ENCODE data around the gene RBBP8NL. TPM values are rescaled to one million over a fixed set of nuclear protein-coding genes. Genes with fewer than 3 reads are reported as not detected.

RBBP8NL gene
- total and polyA plus RNA-seq, 9 of the 15 experiments (the other 6 are each of a cell fraction or from before 2014, with no cell fraction given), result not detected

GRCh38 chr20:62387219-62387913 lies 40.0 kb downstream of the RBBP8NL start:
- WGBS (ENCODE audit: insufficient coverage, low coverage, missing lambda C conversion rate), result under 1% methylated on average over 34 of the region's 47 CpGs
- H2AFZ ChIP-seq (ENCODE audit: low read depth, low read length), result 0 out of 2 replicates have a peak overlapping the region, but pooled peaks have one; percentile 7
- CTCF ChIA-PET (ENCODE audit: low intra/inter-chr PET ratio), result interaction anchor here (1.9 kb wide), 1 partner anchor 85 kb away, joined by 7 read pairs; the partner anchor contains the start of gene ADRM1
- DNase-seq (ENCODE audit: extremely low read depth in 1 of 4, low spot score in 3 of 4) (peak in 2 of 4 experiments; percentile 41 to 45), ATAC-seq (no peak; the same call in 1 of the 3 replicates), FAIRE-seq (peak; percentile 46)
- no peaks in the 10 kb centered on the region for H3K9me3 ChIP-seq (replicated peaks; ENCODE audit: control insufficient read depth, insufficient read depth, low read depth, low read length)
- peaks cover 12% of the 10 kb centered on the region for H4K20me1 ChIP-seq (replicated peaks; ENCODE audit: control insufficient read depth, insufficient read depth, low read length)
- H3K9me1 ChIP-seq (ENCODE audit: control insufficient read depth, insufficient read depth, low read length), result peaks cover 7% of the 10 kb centered on the region
- peaks cover 54% of the 10 kb centered on the region for H3K36me3 ChIP-seq (ENCODE audit: control insufficient read depth, insufficient read depth, low read length)
- H3K4me2 ChIP-seq (ENCODE audit: insufficient read depth, low read length), result peak overlapping the region; percentile 100
- peaks cover 13 to 41% of the 10 kb centered on the region in 2 experiments; a peak in 4 of 5 replicates for H3K4me1 ChIP-seq (replicated peaks in 1 of 2; ENCODE audit: control insufficient read depth in 2 of 2, insufficient read depth in 2 of 2, low read length in 2 of 2)
- peak overlapping the region; percentile 100 for H3K4me3 ChIP-seq
- BruUV-seq (replicated peaks), result no TSS peak
- in situ Hi-C loops (cut with MboI) (no loop called here), intact Hi-C loops (cut with micrococcal nuclease) (loop anchor here (10.0 kb wide), 1 partner anchor 243 kb away; the partner anchor contains the start of genes PSMA7 and SS18L1)
- peak overlapping the region; percentile 95 for H3K27ac ChIP-seq (ENCODE audit: extremely low read depth, low read depth, low read length)
- H3K9ac ChIP-seq (ENCODE audit: insufficient read depth in 1 of 2, low read depth in 2 of 2, low read length in 2 of 2), result peak overlapping the region; percentile 99
- POLR2A ChIA-PET, result interaction anchor here (0.6 to 5.1 kb wide), 14 partner anchors 9 to 495 kb away, joined by 3 to 28 read pairs (median 4); partner anchors contain the start of genes CABLES2 and LAMA5
- no peaks in the 10 kb centered on the region for H3K27me3 ChIP-seq (ENCODE audit: control insufficient read depth in 2 of 2, insufficient read depth in 2 of 2, low read length in 2 of 2)
- H3K79me2 ChIP-seq (ENCODE audit: control insufficient read depth, insufficient read depth, low read length), result peaks cover 59% of the 10 kb centered on the region
- no peak for TF ChIP-seq TRIM28 (IDR thresholded peaks at IDR 0.05)
- TF ChIP-seq GATAD2A (IDR thresholded peaks at IDR 0.05), result no peak
- TF ChIP-seq STAG1 (CRISPR knock-in tag; IDR thresholded peaks at IDR 0.05; ENCODE audit: borderline replicate concordance), result no peak
- no peak for TF ChIP-seq MCM2 (IDR thresholded peaks at IDR 0.05; ENCODE audit: low read depth)
- TF ChIP-seq NR3C1 (CRISPR knock-in tag; IDR thresholded peaks at IDR 0.05), result peak; percentile 20; the same call in 1 of the 2 replicates
- TF ChIP-seq RFX1 (IDR thresholded peaks at IDR 0.05), result no peak
- TF ChIP-seq POLR2AphosphoS5 (IDR thresholded peaks at IDR 0.05; ENCODE audit: control insufficient read depth, insufficient read depth, low read depth, low read length), result no peak
- TF ChIP-seq ZNF12 (CRISPR knock-in tag; IDR thresholded peaks at IDR 0.05), result 0 out of 2 replicates have a peak, but pooled peaks have one; percentile 22
- TF ChIP-seq ZBTB11 (CRISPR knock-in tag; IDR thresholded peaks at IDR 0.05), result peak in 2 of 3 experiments; percentile 15 to 41; a peak in 2 of 6 replicates
- 0 out of 2 replicates have a peak, but pooled peaks have one; percentile 28 for TF ChIP-seq PRMT5 (CRISPR knock-in tag; IDR thresholded peaks at IDR 0.05)
- no peak for TF ChIP-seq ESRRB (CRISPR knock-in tag; IDR thresholded peaks at IDR 0.05; ENCODE audit: borderline replicate concordance)
- peak; percentile 5 for TF ChIP-seq PCBP1 (IDR thresholded peaks at IDR 0.05; ENCODE audit: low read depth, low read length, poor library complexity, severe bottlenecking)
- TF ChIP-seq SIN3A (IDR thresholded peaks at IDR 0.05; ENCODE audit: borderline replicate concordance in 2 of 2, control insufficient read depth in 1 of 2, low read depth in 2 of 2, low read length in 2 of 2), result peak in 1 of 2 experiments; percentile 20; a peak in 1 of 4 replicates
- peak; percentile 36; the same call in 1 of the 2 replicates for TF ChIP-seq TRIM25 (IDR thresholded peaks at IDR 0.05; ENCODE audit: borderline replicate concordance)
- TF ChIP-seq MIER1 (IDR thresholded peaks at IDR 0.05; ENCODE audit: low read depth), result peak; percentile 40; the same call in 1 of the 2 replicates
- TF ChIP-seq CBX3 (IDR thresholded peaks at IDR 0.05; ENCODE audit: borderline replicate concordance in 1 of 2, low read length in 2 of 2), result no peak

All from K562 (cell line).